PC-9 (cell line): ENCODE data around the gene SLC22A3. TPM values are rescaled to one million over a fixed set of nuclear protein-coding genes. Genes with fewer than 3 reads are reported as not detected.
"Not testable (repeated sequence)": the region's sequence is repeated elsewhere in the genome, so short reads cannot be mapped to it uniquely, and the experiment has no call there.

Experiments
- BruUV-seq: library from RNA; stranded (reverse); fragments of 400-500 nt; replicated peaks from 2 replicates; lab custom pipeline; 2021; lab: Mats Ljungman, UMichigan
- CTCF ChIA-PET: fragments of 300-600 bp; sonication (Branson Sonifier 250); formaldehyde crosslinking; loops from one replicate; lab custom pipeline; 2022; ENCODE audit warnings: antibody characterized with exemption; lab: Charles Lee
- POLR2A ChIA-PET: fragments of 300-600 bp; sonication (Branson Sonifier 250); formaldehyde crosslinking; loops from one replicate; lab custom pipeline; 2022; ENCODE audit warnings: antibody characterized with exemption; ENCODE audit not compliant: unreplicated experiment; lab: Charles Lee
- DNase-seq, 2 experiments: peaks; one replicate each; pipeline versions ENCODE4 v3.0.0 to v3.0.0-alpha.2; 2015 to 2022; ENCODE audit warnings: mixed read lengths in 1 of 2
- H2AFZ ChIP-seq: fragments of 200-600 bp; sonication (generic); 2 replicates; pipeline ENCODE4 v1.8.1; 2017; ENCODE audit warnings: antibody characterized with exemption
- H3F3A ChIP-seq: fragments of 200-600 bp; sonication (generic); 2 replicates; pipeline ENCODE4 v1.8.1; 2017; ENCODE audit warnings: antibody characterized with exemption, mild to moderate bottlenecking, low read depth; ENCODE audit not compliant: insufficient read depth
- H3K27ac ChIP-seq: fragments of 200-600 bp; sonication (generic); 2 replicates; pipeline ENCODE4 v1.6.1; 2016; ENCODE audit warnings: mixed run types
- H3K27me3 ChIP-seq: fragments of 200-600 bp; sonication (generic); 2 replicates; pipeline ENCODE4 v1.6.1; 2016; ENCODE audit warnings: low read depth, mixed run types; ENCODE audit not compliant: insufficient read depth
- H3K36me3 ChIP-seq: fragments of 200-600 bp; sonication (generic); 2 replicates; pipeline ENCODE4 v1.6.1; 2016; ENCODE audit warnings: low read depth, mixed run types
- H3K4me1 ChIP-seq: fragments of 200-600 bp; sonication (generic); replicated peaks from 2 replicates; pipeline ENCODE4 v1.6.1; 2016; ENCODE audit warnings: mixed run types; ENCODE audit not compliant: insufficient read depth
- H3K4me2 ChIP-seq: fragments of 200-600 bp; sonication (generic); 2 replicates; pipeline ENCODE4 v1.6.1; 2017; ENCODE audit warnings: mixed run types
- H3K4me3 ChIP-seq: fragments of 200-600 bp; sonication (generic); 2 replicates; pipeline ENCODE4 v1.6.1; 2016; ENCODE audit warnings: mixed run types
- H3K79me2 ChIP-seq: fragments of 200-600 bp; sonication (generic); 2 replicates; pipeline ENCODE4 v1.6.1; 2017; ENCODE audit warnings: low read depth, mixed run types
- H3K9me2 ChIP-seq: fragments of 200-600 bp; sonication (generic); 2 replicates; pipeline ENCODE4 v1.8.1; 2017; ENCODE audit warnings: mild to moderate bottlenecking; ENCODE audit not compliant: insufficient read depth
- H3K9me3 ChIP-seq: fragments of 200-600 bp; sonication (generic); 2 replicates; pipeline ENCODE4 v1.8.1; 2016; ENCODE audit warnings: low read depth; ENCODE audit not compliant: insufficient read depth
- H4K20me1 ChIP-seq: fragments of 200-600 bp; sonication (generic); 2 replicates; pipeline ENCODE4 v1.8.1; 2017; ENCODE audit not compliant: insufficient read depth
- EZH2 ChIP-seq: fragments of 200-600 bp; sonication (generic); IDR thresholded peaks from 2 replicates; pipeline ENCODE4 v1.8.0; 2017; ENCODE audit warnings: antibody characterized with exemption, low read depth
- intact Hi-C: fragments of 100-400 bp; cut with micrococcal nuclease; formaldehyde crosslinking; loops from one replicate; pipeline ENCODE4 v1.10.0; 2022; ENCODE audit not compliant: unreplicated experiment
- total RNA-seq: library from RNA; stranded (reverse); gene quantifications from 2 replicates; pipeline ENCODE4 v1.2.3, GENCODE V29; 2021
- TF ChIP-seq, protein P1 (sequence below): fragments of 200-600 bp; sonication (generic); conservative IDR thresholded peaks from 2 replicates; pipeline ENCODE4 v1.6.1; 2017; ENCODE audit warnings: mixed run types, antibody characterized with exemption, mild to moderate bottlenecking, moderate library complexity

Gene SLC22A3
- total RNA-seq, 1 experiment from 2014 or later = not detected

GRCh38 chr6:160368670-160369069 is 20.5 kb downstream of the SLC22A3 start:
- H3K9me2 ChIP-seq = no peaks in the 10 kb centered on the region
- no peak overlapping the region for H3K4me2 ChIP-seq
- CTCF ChIA-PET = no interaction called here
- H3K27ac ChIP-seq = no peak overlapping the region
- POLR2A ChIA-PET = no interaction called here
- H3K9me3 ChIP-seq = no peaks in the 10 kb centered on the region
- intact Hi-C loops = no loop called here
- no peaks in the 10 kb centered on the region for H3F3A ChIP-seq
- BruUV-seq = no TSS peak
- DNase-seq = no peak
- H2AFZ ChIP-seq = no peak overlapping the region
- no peaks in the 10 kb centered on the region for H3K4me1 ChIP-seq
- no peaks in the 10 kb centered on the region for H3K79me2 ChIP-seq
- no peaks in the 10 kb centered on the region for H3K36me3 ChIP-seq
- no peaks in the 10 kb centered on the region for H4K20me1 ChIP-seq
- no peak for TF ChIP-seq EZH2
- TF ChIP-seq, protein P1, sequence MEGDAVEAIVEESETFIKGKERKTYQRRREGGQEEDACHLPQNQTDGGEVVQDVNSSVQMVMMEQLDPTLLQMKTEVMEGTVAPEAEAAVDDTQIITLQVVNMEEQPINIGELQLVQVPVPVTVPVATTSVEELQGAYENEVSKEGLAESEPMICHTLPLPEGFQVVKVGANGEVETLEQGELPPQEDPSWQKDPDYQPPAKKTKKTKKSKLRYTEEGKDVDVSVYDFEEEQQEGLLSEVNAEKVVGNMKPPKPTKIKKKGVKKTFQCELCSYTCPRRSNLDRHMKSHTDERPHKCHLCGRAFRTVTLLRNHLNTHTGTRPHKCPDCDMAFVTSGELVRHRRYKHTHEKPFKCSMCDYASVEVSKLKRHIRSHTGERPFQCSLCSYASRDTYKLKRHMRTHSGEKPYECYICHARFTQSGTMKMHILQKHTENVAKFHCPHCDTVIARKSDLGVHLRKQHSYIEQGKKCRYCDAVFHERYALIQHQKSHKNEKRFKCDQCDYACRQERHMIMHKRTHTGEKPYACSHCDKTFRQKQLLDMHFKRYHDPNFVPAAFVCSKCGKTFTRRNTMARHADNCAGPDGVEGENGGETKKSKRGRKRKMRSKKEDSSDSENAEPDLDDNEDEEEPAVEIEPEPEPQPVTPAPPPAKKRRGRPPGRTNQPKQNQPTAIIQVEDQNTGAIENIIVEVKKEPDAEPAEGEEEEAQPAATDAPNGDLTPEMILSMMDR = no peak
- H3K27me3 ChIP-seq = no peaks in the 10 kb centered on the region
- H3K4me3 ChIP-seq = no peak overlapping the region

DNA sequence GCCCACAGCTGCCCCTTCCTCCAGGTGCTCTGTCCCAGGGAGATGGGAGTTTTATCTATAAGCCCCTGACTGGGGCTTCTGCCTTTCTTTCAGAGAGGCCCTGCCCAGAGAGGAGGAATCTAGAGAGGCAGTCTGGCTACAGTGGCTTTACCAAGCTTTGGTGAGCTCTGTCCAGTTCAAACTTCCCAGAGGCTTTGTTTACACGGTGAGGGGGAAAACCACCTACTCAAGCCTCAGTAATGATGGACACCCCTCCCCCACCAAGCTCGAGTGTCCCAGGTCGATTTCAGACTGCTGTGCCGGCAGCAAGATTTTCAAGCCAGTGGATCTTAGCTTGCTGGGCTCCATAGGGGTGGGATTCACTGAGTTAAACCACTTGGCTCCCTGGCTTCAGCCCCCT is 25.4 kb downstream of the SLC22A3 start:
- H3K4me1 ChIP-seq, DNase-seq, POLR2A ChIA-PET, H3K27ac ChIP-seq, H3K4me3 ChIP-seq, H3K9me2 ChIP-seq, H3K79me2 ChIP-seq, BruUV-seq, H3K27me3 ChIP-seq, H3K4me2 ChIP-seq, CTCF ChIA-PET, H2AFZ ChIP-seq, H4K20me1 ChIP-seq, H3K9me3 ChIP-seq, H3F3A ChIP-seq, H3K36me3 ChIP-seq, intact Hi-C loops: not testable (repeated sequence)

DNA sequence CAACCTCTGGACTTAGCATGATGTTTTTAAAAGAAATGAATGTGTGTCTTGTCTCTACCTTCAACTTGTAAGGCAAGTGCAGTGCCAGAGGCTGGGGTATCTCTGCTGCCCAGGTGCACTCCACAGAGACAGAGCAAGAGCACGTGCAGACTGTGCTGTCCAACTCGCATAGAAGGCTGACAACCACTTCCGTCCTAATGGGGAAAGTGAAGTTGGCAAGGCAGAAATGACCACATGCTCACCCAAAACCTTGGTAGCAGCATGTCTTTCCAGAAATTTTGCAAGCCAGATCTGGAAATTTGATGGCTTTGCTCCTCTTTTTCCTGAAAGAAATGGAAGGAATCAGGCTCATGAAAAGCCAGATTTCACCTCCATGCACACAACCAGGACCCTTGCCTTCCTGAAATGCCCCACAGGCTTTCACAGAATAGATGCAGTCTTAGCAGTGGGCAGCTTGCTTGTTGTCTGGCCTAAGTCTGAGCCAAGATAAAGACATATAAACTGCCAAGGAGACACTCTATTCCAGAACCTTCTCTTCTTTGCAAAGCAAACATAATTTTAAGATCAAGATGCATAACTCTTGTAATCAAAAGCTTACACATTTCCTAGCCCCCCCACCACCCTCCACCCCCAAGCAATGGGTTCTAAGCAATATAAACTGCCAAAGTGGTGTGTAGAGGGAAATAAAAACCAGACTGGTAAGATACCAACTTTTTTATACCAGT is 26.8 kb downstream of the SLC22A3 start:
- Histone ChIP-seq H3K27ac (no peak overlapping the region), H3K4me3 (no peak overlapping the region), H3K9me2 (no peaks in the 10 kb centered on the region), H2AFZ (no peak overlapping the region), H4K20me1 (no peaks in the 10 kb centered on the region), H3F3A (no peaks in the 10 kb centered on the region), H3K79me2 (no peaks in the 10 kb centered on the region), H3K27me3 (no peaks in the 10 kb centered on the region), H3K4me1 (no peaks in the 10 kb centered on the region), H3K4me2 (no peak overlapping the region), H3K9me3 (no peaks in the 10 kb centered on the region), H3K36me3 (no peaks in the 10 kb centered on the region)
- TF ChIP-seq, protein P1 = no peak
- TF ChIP-seq EZH2 = no peak
- ChIA-PET CTCF (no interaction called here), POLR2A (no interaction called here)
- intact Hi-C loops = no loop called here
- BruUV-seq = no TSS peak
- no peak for DNase-seq

DNA sequence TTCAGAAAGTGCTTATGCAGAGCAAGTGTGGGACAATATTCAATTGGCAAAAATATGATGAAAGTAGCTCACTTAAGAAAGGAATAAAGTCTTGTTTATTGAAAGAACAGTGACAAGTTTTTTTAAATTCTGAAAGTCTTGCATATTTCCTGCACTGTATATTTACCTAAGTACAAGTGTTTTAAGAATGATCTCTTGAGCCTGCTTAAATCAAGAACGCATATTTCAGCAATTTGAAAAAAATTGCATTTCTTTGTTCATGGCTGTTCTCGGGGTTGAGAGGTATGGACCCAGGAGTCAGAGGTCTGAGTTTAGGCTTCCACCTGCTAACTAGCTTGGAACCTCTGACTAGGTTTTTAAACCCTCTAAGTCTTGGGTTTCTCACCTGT is 27.4 kb downstream of the SLC22A3 start:
- no peak overlapping the region for H3K4me2 ChIP-seq
- TF ChIP-seq, protein P1 = no peak
- no peak for TF ChIP-seq EZH2
- H3K36me3 ChIP-seq = no peaks in the 10 kb centered on the region
- H3F3A ChIP-seq = no peaks in the 10 kb centered on the region
- H4K20me1 ChIP-seq = no peaks in the 10 kb centered on the region
- H3K9me3 ChIP-seq = no peaks in the 10 kb centered on the region
- ChIA-PET POLR2A (no interaction called here), CTCF (no interaction called here)
- no TSS peak for BruUV-seq
- H3K9me2 ChIP-seq = no peaks in the 10 kb centered on the region
- DNase-seq = no peak
- intact Hi-C loops = no loop called here
- H3K27me3 ChIP-seq = no peaks in the 10 kb centered on the region
- H3K79me2 ChIP-seq = no peaks in the 10 kb centered on the region
- no peaks in the 10 kb centered on the region for H3K4me1 ChIP-seq
- no peak overlapping the region for H3K27ac ChIP-seq
- no peak overlapping the region for H2AFZ ChIP-seq
- no peak overlapping the region for H3K4me3 ChIP-seq
